ENCODE measurements around the gene PNPO. TPM values are rescaled to one million over a fixed set of nuclear protein-coding genes. Genes with fewer than 3 reads are reported as not detected.

Gene PNPO
- total RNA-seq, 1 experiment from 2014 or later = 12.3 TPM

DNA sequence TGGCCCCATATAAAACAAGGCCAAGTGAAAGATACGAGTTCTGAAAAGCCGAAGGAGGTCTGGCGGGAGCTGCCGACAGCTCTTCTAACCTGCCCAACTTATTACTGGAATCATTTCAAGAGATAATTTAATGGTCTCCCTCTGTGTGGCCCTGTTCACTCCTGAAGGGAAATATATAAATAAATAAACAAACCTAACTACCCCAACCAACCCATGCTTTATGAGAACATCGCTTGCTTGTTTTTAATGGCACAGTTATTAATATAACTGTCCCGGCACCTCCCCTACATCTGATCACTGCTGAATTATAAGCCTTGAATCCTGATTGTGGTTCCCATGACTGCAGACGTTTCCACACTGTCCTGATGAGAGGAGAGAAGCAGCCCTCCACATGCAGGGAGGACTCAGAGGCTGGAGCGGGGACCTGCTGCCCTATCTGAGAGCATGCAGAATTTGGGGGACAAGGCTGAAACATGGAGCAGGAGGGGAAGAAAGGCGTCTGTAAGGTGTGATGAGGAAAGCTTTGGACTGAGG is 51.7 kb downstream of the PNPO start:
- intact Hi-C loops (cut with micrococcal nuclease; ENCODE audit: unreplicated experiment) = no loop called here
- no peaks in the 10 kb centered on the region for H3K27me3 ChIP-seq (replicated peaks; ENCODE audit: insufficient read depth, low read depth, low read length, poor library complexity)
- no TSS peak for BruUV-seq (replicated peaks)
- H3K9me3 ChIP-seq (ENCODE audit: low read depth, low read length, poor library complexity, severe bottlenecking) = no peaks in the 10 kb centered on the region
- no peaks in the 10 kb centered on the region for H3K36me3 ChIP-seq (ENCODE audit: insufficient read depth, low read length, poor library complexity, severe bottlenecking)
- TF ChIP-seq EZH2 (IDR thresholded peaks at IDR 0.05; ENCODE audit: borderline replicate concordance, low read depth, low read length, poor library complexity, severe bottlenecking) = no peak
- TF ChIP-seq, protein P1, sequence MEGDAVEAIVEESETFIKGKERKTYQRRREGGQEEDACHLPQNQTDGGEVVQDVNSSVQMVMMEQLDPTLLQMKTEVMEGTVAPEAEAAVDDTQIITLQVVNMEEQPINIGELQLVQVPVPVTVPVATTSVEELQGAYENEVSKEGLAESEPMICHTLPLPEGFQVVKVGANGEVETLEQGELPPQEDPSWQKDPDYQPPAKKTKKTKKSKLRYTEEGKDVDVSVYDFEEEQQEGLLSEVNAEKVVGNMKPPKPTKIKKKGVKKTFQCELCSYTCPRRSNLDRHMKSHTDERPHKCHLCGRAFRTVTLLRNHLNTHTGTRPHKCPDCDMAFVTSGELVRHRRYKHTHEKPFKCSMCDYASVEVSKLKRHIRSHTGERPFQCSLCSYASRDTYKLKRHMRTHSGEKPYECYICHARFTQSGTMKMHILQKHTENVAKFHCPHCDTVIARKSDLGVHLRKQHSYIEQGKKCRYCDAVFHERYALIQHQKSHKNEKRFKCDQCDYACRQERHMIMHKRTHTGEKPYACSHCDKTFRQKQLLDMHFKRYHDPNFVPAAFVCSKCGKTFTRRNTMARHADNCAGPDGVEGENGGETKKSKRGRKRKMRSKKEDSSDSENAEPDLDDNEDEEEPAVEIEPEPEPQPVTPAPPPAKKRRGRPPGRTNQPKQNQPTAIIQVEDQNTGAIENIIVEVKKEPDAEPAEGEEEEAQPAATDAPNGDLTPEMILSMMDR (conservative IDR thresholded peaks at IDR 0.05; ENCODE audit: low read depth, low read length) = no peak
- H3K4me1 ChIP-seq (ENCODE audit: insufficient read depth, low read length, poor library complexity, severe bottlenecking) = peaks cover 10% of the 10 kb centered on the region
- CTCF ChIA-PET = no interaction called here
- POLR2A ChIA-PET (ENCODE audit: low non-redundant PET) = no interaction called here
- no peak overlapping the region for H3K27ac ChIP-seq (ENCODE audit: low read depth, low read length, poor library complexity, severe bottlenecking)
- H3K4me3 ChIP-seq (ENCODE audit: low read depth, low read length, poor library complexity, severe bottlenecking) = no peak overlapping the region
- no peak for DNase-seq (ENCODE audit: low spot score)

DNA sequence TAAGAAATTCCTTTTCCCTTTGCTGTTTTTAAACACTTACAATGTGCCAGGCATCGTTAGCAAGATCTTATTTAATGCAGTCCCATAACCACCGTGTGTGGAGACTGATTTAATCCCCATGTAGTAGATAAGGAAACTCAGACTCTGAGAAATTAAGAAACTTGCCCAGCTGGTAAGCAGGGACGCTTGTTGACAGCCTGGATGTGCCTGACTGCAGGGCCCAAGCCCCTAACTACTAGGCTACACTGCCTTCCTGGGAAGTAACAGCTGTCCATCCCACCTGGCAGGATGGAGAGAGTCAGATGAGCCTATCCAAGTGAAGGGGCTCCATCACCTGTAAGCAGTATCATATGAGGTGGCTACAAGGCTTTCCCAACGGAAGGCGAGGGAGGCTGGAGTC is 52.6 kb downstream of the PNPO start:
- intact Hi-C loops (cut with micrococcal nuclease; ENCODE audit: unreplicated experiment) = no loop called here
- DNase-seq (ENCODE audit: low spot score) = no peak

DNA sequence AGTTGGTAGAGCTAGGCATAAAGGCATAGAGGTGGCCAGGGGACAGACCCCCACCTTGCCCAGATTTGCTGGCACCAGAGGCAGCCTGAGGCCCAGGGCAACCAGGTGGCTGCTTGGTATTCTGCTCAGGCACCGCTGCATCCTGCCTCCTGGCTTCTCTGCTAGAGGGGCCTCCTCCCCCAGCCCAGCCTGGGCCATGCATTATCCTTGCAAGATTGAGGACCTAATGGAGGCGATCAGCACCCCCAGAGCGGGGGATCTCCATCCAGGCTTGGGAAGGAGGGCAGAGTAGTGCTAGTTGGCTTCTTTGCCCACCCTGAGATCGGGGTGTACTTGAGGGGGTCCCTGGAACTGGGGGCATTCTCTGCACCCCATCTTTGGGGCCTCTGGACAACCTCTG is 53.4 kb downstream of the PNPO start:
- Histone ChIP-seq H3K9me3 (ENCODE audit: low read depth, low read length, poor library complexity, severe bottlenecking) (no peaks in the 10 kb centered on the region), H3K36me3 (ENCODE audit: insufficient read depth, low read length, poor library complexity, severe bottlenecking) (no peaks in the 10 kb centered on the region), H3K27me3 (replicated peaks; ENCODE audit: insufficient read depth, low read depth, low read length, poor library complexity) (no peaks in the 10 kb centered on the region), H3K4me1 (ENCODE audit: insufficient read depth, low read length, poor library complexity, severe bottlenecking) (peaks cover 7% of the 10 kb centered on the region), H3K4me3 (ENCODE audit: low read depth, low read length, poor library complexity, severe bottlenecking) (no peak overlapping the region), H3K27ac (ENCODE audit: low read depth, low read length, poor library complexity, severe bottlenecking) (no peak overlapping the region)
- DNase-seq (ENCODE audit: low spot score) = no peak
- TF ChIP-seq, protein P1 (conservative IDR thresholded peaks at IDR 0.05; ENCODE audit: low read depth, low read length) = no peak
- no peak for TF ChIP-seq EZH2 (IDR thresholded peaks at IDR 0.05; ENCODE audit: borderline replicate concordance, low read depth, low read length, poor library complexity, severe bottlenecking)
- intact Hi-C loops (cut with micrococcal nuclease; ENCODE audit: unreplicated experiment) = no loop called here
- POLR2A ChIA-PET (ENCODE audit: low non-redundant PET) = no interaction called here
- BruUV-seq (replicated peaks) = no TSS peak
- CTCF ChIA-PET = no interaction called here

More for the DNA sequence above, 52.6 kb downstream of the PNPO start:
- CTCF ChIA-PET = interaction anchor here (0.6 kb wide), 1 partner anchor 11 kb away, joined by 3 read pairs; no protein-coding TSS in a partner anchor
- TF ChIP-seq, protein P1 (conservative IDR thresholded peaks at IDR 0.05; ENCODE audit: low read depth, low read length) = no peak
- no peak for TF ChIP-seq EZH2 (IDR thresholded peaks at IDR 0.05; ENCODE audit: borderline replicate concordance, low read depth, low read length, poor library complexity, severe bottlenecking)
- no TSS peak for BruUV-seq (replicated peaks)
- H3K27ac ChIP-seq (ENCODE audit: low read depth, low read length, poor library complexity, severe bottlenecking) = no peak overlapping the region
- H3K4me3 ChIP-seq (ENCODE audit: low read depth, low read length, poor library complexity, severe bottlenecking) = no peak overlapping the region
- POLR2A ChIA-PET (ENCODE audit: low non-redundant PET) = no interaction called here
- no peaks in the 10 kb centered on the region for H3K36me3 ChIP-seq (ENCODE audit: insufficient read depth, low read length, poor library complexity, severe bottlenecking)
- H3K27me3 ChIP-seq (replicated peaks; ENCODE audit: insufficient read depth, low read depth, low read length, poor library complexity) = no peaks in the 10 kb centered on the region
- peaks cover 6% of the 10 kb centered on the region for H3K4me1 ChIP-seq (ENCODE audit: insufficient read depth, low read length, poor library complexity, severe bottlenecking)
- H3K9me3 ChIP-seq (ENCODE audit: low read depth, low read length, poor library complexity, severe bottlenecking) = no peaks in the 10 kb centered on the region
